Stimulated activated CD8-positive, alpha-beta memory T cell treated with anti-CD3 and anti-CD28 coated beads, Interleukin-4, amount 100 ng/mL, for 1 hour (primary cell): ENCODE data around the gene PRDM7.

Experiments used
- DNase-seq, 2 donors: peaks; one replicate each; pipeline ENCODE4 v3.0.0-alpha.2; 2020; ENCODE audit warnings: low read depth in 2 of 2, low spot score in 1 of 2

The PRDM7 gene

DNA sequence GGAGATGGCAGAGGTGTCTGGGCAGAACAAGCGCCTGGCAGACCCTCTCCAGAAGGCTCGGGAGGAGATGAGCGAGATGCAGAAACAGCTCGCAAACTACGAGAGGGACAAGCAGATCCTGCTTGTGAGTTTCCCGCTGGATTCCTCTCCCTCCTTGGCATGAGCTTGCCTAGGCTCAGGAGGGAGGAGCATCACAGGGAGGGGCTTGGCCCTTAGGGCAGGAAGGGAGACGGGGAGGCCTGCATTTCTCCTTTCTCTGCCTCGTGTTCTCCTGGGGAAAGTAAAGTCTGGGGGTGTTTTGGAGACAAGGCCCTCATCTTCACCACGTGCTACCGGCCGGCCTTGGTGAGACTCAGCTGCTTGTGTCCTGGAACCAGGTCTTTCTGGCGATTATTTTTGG lies 39.9 kb downstream of the PRDM7 start:
- no peak for DNase-seq

DNA sequence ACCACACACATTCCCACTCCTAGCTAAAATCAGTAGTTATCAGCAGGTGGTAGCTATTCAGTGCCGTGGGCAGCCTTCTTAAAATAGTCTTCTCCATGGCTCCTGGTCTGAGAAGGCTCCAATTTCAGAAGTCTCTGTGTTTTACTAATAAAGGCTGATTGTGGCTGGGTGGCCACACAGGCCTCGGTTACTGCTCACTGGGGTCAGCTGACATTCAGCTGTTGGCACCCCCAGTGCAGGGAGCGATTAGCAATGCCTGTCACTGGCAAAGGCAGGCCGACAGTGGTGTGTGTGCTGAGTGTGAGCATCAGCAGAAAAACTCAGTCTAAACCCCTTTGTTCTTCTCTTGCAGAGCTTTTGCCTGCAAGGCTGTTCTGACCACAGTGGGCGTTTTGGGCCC lies 41.2 kb downstream of the PRDM7 start:
- no peak for DNase-seq

DNA sequence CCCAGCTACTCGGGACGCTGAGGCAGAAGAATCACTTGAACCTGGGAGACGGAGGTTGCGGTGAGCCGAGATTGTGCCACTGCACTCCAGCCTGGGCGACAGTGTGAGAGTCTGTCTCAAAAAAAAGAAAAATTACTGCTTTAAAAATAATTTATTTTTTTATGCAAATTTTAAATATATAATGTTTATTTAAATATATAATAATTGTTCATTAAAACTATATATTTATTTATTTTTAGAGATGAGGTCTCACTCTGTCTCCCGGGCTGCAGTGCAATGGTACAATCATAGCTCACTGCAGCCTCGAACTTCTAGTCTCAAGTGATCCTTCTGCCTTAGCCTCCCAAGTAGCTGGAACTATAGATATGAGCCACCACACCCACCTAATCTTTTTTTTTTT lies 42.6 kb downstream of the PRDM7 start:
- no peak for DNase-seq

DNA sequence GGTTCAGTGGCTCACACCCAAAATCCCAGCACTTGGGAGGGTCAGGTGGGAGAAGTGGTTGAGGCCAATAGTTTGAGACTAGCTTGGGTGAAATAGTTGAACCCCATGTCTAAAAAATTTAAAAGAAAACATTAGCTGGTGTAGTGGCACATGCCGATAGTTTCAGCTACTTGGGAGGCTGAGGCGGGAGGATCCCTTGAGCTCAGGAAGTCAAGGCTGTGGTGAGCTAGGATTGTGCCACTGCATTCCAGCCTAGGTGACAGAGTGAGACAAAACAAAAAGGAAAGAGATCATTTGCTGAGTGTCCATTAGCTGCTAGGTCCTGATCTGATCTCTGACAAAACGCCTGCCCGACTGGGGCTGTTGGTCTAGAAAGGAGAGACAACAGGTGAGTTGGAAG lies 43.7 kb downstream of the PRDM7 start:
- no peak for DNase-seq

DNA sequence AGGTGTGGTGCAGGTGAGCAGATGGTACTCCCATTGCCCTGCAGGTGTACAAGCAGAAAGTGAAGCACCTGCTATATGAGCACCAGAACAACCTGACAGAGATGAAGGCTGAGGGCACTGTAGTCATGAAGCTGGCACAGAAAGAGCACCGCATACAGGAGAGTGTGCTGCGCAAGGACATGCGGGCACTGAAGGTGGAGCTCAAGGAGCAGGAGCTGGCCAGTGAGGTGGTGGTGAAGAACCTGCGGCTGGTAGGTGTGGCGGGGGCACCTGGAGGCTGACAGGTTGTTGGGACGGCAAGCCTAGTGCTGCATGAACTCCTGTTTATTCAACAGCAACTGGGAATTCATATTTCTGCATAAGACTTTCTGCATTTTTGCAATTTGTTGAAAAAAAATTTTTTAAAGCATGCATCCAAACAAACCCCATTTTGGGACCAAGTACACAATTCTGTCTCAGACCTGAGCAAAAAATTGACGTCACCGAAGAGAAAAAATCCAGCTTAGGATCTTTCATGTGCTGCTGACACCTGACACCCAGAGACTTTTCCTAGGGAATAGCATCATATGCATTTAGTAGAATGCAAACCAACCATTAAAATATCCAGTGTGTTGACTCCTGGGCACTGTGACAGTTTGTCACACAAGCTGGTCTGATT lies 44.3 kb downstream of the PRDM7 start:
- DNase-seq = no peak

DNA sequence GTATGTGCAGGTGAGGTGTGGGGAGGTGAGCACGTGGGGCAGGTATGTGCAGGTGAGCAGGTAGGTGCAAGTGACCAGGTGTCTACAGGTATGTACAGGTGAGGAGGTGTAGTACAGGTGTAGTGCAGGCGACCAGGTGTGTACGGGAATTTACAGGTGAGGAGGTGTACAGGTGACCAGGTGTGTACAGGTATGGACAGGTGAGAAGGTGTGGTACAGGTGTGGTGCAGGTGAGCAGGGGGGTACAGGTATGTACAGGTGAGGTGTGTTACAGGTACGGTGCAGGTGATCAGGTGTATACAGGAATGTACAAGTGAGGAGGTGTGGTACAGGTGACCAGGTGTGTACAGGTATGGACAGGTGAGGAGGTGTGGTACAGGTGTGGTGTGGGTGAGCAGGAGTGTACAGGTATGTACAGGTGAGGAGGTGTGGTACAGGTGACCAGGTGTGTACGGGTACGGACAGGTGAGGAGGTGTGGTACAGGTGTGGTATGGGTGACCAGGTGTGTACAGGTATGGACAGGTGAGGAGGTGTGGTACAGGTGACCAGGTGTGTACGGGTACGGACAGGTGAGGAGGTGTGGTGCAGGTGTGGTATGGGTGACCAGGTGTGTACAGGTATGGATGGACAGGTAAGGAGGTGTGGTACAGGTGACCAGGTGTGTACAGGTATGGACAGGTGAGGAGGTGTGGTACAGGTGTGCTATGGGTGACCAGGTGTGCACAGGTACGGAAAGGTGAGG lies 45.0 kb downstream of the PRDM7 start:
- DNase-seq = no peak

DNA sequence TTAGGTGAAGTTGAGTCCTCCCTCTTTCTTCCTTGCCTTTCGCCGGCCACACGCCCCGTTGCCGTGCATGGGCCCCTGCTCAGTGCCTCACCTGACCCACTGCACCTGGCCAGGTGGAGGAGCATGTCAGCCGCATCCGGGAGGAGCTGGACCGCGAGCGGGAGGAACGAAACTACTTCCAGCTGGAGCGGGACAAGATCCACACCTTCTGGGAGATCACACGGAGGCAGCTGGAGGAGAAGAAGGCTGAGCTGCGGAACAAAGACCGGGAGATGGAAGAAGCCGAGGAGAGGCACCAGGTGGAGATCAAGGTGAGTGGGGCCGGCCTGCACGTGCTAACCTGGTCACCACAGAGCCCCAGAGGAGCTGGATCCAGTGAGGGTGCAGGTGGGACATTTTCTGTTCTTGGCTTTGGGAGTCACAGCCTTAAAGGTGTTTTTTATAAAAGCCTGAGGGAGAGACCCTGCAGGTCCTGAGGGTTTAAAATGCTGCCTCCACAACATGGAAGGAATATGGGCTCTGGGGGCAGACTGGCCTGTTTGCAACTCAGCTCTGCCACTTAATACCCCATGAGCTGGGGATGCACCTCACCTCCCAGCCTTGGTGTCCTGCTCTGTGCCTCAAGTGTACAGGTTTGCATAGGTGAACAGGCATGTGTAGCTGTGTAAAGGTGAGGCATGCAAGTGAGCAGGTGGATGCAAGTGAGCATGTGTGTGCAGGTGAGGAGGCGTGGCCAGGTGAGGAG lies 45.8 kb downstream of the PRDM7 start:
- DNase-seq = no peak

DNA sequence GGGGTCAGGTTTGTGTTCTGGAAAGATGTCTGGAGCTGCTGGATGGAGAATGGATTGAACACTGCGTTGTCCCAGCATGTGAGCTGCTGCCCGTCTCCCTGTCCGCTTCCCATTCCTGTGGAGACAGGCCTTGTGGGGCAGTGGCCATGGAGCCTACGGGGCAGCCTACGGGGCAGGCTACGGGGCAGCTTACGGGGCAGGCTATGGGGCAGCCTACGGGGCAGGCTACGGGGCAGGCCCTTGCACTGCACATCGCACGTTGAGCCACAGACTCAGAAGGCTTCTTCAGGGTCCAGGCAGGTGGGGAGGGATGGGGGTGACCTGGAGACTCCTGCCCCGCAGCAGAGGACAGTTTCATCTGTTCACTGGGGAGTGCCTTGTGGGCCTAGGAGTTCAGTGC lies 48.1 kb downstream of the PRDM7 start:
- no peak for DNase-seq

DNA sequence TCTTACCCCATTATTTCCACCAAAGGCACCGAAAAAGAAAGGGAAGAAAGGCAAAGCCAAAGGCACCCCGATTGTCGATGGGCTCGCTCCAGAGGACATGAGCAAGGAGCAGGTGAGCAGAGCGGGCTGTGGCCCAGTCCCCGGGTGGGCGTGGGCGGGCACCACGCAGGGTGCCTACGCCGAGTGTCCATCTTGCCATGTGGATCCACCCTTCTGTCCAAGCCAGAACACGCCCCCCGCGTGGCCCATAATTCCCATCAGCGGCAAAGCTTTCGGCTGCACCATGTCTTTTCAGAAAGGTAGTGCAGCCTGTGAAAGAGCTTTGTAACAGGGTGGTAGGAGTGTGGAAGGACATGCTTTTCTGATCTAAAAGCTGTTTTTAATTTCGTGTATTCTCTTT lies 49.5 kb downstream of the PRDM7 start:
- DNase-seq = no peak

DNA sequence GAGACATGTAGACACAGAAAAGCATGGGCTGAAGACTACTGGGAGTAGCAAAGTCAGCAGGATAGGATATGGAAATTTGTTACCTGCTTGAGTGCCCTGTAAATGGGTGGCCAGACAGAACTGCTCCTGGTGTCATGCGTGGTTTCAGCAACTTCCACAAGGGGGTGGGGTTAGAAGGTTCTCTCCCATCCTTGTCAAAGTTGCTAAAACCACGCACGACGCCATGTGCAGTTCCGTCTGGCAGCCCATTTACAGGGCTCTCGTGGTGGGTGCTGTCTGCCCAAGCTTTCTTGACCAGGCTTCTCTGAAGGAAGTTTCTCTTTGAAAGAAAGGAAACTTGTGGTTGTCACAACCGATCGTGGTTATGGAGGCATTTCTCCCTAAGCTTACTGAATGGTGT lies 51.0 kb downstream of the PRDM7 start:
- DNase-seq = no peak

DNA sequence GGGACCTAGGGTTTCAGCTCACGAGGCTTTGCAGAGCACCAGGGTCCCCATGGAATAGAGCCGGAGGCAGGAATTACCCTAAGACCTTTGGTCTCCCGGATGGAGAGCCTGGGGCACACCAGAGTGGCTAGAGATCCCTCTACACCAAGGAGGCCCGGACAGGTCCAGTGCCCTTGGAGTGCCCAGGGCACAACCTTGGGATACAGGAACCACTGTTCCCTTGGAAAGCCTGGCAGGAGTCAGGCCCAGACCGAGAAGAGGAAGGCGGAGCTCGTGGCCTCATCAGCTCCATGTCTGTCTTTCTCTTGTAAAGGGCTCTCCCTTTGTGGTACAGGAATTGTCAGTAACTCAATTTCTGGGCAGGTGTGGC lies 54.1 kb downstream of the PRDM7 start:
- DNase-seq = no peak

DNA sequence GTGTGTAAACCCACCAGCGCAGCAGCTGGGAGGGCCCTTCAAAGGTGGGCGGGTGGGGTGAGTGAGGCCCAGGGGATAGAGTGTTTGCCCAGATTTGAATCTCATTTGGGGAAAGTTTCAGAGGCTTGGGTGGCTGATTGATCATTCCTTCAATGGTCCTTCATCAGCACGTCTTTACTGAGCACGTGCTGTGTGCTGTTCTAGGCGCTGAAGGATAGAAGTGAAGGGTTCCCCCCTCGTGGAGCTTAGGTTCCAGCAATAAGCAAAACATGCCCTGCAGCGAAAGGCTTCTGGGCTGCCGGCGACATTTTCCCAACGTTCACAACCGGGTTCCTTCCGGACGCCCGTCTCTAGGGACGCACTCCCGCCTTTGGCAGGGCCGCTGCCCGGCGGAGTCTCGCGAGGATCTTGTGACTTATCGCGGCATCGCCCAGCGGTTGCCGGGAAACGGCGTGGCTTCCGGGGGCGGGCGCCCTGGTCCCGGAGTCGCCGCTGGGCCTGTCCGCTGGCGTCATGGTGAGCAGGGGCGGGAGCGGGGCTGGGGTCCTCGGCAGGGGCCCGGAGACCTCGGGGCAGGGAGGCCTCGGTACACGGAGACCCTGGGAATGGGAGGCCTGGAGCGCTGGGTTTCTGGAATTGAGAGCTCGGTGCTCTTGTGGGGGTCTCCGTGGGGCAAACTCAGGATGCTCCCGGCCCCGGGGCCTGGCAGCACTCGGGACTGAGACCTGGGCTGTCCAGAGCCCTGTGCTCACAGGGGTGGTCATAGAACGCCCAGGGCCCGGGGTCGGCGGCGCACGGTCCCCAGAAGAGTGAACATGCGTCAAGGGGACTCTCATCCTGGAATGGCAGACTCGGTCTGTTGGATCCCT lies 54.7 kb downstream of the PRDM7 start:
- peak; percentile 34 to 53 for DNase-seq

DNA sequence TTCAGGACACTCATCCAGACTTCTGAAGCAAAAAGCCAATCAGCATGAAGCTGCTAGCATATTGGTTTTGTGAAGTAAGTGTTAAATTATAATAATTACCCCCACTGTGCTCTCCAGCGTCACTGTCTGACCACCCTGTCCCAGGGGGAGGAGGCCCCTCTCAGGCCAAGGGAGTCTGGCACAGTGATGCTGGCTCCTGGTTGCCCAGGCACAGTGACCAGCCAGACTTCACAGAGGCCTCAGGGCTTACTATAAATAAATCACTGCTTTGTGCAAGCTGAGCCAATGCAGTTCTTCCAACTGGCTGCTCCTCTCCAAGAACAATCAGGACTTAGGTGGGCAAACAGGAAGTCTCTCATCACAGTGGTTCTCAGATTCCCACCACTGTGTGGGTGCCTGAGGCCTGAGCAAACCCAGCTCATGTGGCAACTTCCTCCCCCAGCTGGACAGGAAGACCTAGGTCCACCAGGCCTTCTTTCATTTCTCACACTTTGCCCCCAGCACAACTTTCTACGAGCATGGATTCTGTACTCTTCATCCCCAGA lies 56.2 kb downstream of the PRDM7 start:
- no peak for DNase-seq

DNA sequence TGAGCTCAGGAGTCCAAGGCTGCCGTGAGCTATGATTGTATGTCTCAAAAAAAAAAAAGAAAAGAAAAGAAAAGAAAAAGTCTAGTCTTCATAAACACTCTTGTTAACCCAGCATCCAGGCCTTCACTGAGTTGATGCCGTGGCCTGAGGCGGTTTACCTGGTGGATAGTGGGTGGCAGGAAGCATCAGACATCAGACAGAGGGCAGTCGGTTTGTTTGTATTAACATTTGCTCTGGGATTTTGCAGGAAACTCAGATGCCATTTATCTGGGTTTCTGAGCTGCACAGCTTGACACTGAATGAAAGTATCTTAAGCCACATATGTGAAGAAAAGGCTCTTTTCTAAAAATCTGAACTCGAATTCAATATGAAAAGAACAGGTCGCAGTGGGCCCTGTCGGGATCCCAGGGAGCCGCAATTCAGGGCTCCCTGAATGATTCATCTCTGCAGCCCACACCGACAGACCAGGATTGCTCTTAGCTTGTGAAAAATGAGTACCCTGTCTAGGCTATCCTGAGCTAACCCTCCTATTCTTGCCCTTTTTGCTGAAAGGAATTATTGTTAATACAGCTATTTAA lies 56.8 kb downstream of the PRDM7 start:
- DNase-seq = no peak

DNA sequence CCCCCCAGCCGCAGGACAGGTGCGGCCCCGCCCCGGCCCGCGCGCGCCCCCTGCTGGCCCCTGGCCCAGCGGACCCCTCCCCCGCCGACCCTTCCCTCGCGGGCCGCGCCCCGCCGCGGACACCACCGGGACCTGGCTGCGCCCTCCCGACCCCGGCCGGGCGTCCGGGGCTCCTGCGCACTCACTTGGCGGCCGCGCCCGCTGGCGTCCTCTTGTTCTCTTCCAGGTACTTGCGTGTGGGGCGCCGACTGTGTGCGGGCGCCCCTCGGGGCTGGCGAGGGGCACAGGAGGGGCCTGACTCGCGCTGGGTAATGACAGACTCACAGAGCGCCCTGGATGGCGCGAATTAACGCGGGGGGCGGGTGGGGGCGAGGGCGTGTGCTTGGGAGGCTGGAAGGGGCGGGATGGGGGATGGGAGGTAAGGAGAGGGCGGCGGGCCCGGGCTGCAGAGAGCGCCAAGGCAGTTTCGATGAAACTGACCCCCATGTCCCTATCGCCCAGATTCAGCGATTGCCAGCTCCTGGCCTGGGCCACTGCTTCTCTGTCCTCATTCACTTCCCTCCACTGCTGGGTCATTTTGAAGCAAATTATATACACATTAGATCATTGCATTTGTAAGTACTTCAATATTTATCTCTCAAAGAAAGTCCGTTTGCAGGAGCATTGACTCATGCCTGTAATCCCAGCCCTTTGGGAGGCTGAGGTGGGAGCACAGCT lies 57.4 kb downstream of the PRDM7 start:
- DNase-seq = no peak

DNA sequence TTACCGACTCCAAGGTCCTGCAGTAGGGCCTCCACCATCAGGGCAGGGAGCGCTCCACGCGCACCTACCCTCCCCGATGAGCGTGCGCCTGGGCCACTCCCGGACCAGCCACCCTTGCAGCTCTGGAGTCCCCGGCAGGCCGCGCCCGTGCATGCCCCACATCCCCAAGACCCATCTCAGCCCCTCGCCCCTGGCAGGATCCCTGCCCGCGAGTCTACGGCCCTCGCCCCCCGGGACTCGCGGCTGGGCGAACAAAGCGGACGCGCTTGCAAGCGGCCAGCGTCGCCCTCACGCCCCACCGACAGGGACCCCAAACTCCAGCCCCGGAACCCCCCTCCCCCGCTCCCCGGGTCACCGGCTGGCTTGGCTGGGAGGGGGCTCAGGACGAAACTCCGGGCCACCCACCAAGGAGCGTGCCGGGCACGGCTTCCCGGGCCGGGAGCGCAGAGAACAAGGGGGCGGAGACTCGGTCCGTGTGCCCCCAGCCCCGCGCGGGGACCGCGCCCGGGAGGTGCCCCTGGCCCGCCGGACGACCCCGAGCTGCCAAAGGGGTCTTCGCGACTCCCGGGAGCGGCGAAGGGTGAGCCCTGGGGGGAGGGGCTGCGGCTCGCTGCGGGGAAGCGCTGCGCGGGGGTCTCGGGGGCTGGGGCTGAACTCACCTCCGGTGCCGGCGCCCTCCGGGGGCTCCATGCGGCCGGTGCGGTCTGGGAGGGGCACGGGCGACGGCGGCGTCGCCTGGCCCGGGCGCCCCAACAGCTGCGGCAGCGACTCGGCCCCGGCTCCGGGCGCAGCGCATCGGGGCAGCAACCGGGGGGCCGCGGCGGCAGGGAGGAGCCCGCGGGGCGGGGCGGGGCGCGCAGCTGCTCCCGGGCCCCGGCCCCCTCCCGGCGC lies 58.2 kb downstream of the PRDM7 start, which contains the start of gene DBNDD1:
Gene DBNDD1, minus strand, starts transcription at position 805 of the 891 bp plus-strand sequence. Its CDS starts 115 bp downstream, at position 690.
- DNase-seq = no peak

DNA sequence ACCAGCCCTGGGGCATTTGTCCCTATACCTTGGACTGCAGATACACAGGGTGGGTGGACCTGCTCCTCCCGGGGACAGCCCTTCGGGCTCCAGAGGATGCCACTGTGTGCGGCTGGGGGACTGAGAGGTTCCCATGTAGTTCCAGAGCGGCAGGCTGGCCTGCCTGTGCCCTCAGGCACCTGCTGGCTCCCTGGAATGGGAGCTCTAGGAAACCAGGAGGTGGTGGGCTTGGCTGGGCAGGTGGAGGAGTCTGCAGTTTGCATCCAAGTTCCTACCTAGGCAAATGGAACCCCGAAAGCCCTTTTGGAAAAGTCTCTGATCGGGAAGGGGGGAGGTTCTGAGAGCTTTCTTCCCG lies 58.9 kb downstream of the PRDM7 start:
- no peak for DNase-seq

DNA sequence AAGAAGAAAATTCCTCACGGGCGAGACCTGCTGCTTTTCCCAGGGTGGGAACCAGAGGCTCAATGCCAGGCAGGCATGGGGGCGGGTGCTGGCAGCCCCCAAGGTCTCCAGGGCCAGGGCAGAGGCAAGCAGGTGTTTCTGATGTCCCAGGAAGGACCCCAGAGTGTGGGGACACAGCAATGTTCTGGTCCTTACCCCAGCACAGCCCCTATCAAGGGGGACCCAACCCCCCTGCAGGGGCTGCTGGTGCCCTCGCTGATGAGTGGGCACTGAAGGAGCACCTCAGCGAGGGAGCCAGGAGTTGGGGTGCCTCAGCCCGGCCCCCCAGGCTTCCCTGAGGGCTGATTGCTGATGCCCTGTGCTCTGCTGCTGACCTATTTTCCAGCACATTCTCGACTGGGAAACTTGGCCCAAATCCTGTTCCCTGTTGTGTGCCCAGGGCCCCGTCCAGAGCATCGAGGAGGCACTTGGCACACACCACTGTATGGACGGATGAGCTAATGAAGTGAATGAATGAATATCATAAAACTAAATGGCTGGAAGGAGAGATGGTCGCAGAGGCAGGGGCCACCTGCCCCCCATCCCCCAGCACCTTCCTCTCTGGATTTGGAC lies 60.7 kb downstream of the PRDM7 start:
- no peak for DNase-seq
